OCI-M1 (cell line): ENCODE data around the gene GFRA1.

Source experiments
- DNase-seq: peaks from one replicate; lab custom pipeline; 2025; lab: John Stamatoyannopoulos, UW

GFRA1 gene

GRCh38 chr10:116029826-116030225 lies 243.2 kb downstream of the GFRA1 start:
- no peak for DNase-seq

GRCh38 chr10:116027355-116027754 lies 245.7 kb downstream of the GFRA1 start:
- no peak for DNase-seq

- DNase-seq: no peak
Measured at GRCh38 chr10:116026725-116027124, 246.3 kb downstream of the GFRA1 start.

- DNase-seq: no peak
Measured at GRCh38 chr10:116026315-116026714, 246.7 kb downstream of the GFRA1 start.

- no peak for DNase-seq
Measured at GRCh38 chr10:116024271-116024878, 248.6 kb downstream of the GFRA1 start.

- no peak for DNase-seq
Measured at GRCh38 chr10:116017405-116017804, 255.6 kb downstream of the GFRA1 start.

- no peak for DNase-seq
Measured at GRCh38 chr10:116015583-116016333, 257.2 kb downstream of the GFRA1 start.

GRCh38 chr10:116014871-116015582 lies 258.0 kb downstream of the GFRA1 start:
- no peak for DNase-seq

- DNase-seq: no peak
Measured at GRCh38 chr10:116014326-116014725, 258.7 kb downstream of the GFRA1 start.

GRCh38 chr10:116011929-116012328 lies 261.1 kb downstream of the GFRA1 start:
- DNase-seq: no peak

GRCh38 chr10:116007256-116007891 lies 265.6 kb downstream of the GFRA1 start:
- no peak for DNase-seq
